ENCODE data around the gene SYNE1. TPM values are rescaled to one million over a fixed set of nuclear protein-coding genes. Genes with fewer than 3 reads are reported as not detected.

SYNE1 gene
- total and polyA plus RNA-seq, 4 donors, result 10.2 to 105 (median 24.5) TPM

GRCh38 chr6:152441902-152442301, 195.3 kb downstream of the SYNE1 start (continued):
- TF ChIP-seq EGR1 (IDR thresholded peaks at IDR 0.05; ENCODE audit: low read depth in 2 of 2), result no peak
- no peak for TF ChIP-seq JUND (IDR thresholded peaks at IDR 0.05)
- TF ChIP-seq RXRA (IDR thresholded peaks at IDR 0.05), result no peak
- TF ChIP-seq NR2F2 (IDR thresholded peaks at IDR 0.05), result no peak

DNA sequence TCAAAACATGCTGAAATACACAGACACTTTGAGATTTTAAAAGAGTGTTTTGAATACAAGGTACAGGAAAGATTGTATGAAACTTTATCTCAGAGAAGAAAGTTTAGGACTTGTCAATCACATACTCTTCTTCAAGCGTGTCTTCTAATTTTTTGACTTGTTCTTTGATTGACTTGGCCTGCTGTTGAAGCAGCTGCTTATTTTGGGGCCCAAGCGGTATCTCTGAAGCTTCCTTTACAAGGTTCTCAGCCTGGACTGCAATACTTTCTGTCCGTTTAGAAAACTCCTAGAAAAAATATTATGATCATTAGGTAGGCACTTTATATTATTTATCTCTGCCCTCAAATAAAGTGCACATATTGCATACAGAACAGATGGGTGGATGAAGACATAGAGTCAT, 201.3 kb downstream of the SYNE1 start:
- no peak overlapping the region for H3K9ac ChIP-seq (ENCODE audit: low read depth in 1 of 2, low read length in 2 of 2)
- no peak overlapping the region for H3K27ac ChIP-seq (ENCODE audit: low read depth in 1 of 2, low read length in 2 of 2)
- H3K27me3 ChIP-seq (ENCODE audit: control insufficient read depth in 4 of 4, insufficient read depth in 4 of 4, low read length in 3 of 4), result no peaks in the 10 kb centered on the region
- 91% methylated on average over 3 of the region's 3 CpGs for WGBS
- no peaks in the 10 kb centered on the region for H3K36me3 ChIP-seq (ENCODE audit: control insufficient read depth in 4 of 4, insufficient read depth in 3 of 4, low read depth in 1 of 4, low read length in 3 of 4)
- DNase-seq (ENCODE audit: low spot score), result no peak
- H3K4me1 ChIP-seq (ENCODE audit: control insufficient read depth in 4 of 4, insufficient read depth in 4 of 4, low read length in 3 of 4), result no peaks in the 10 kb centered on the region
- TF ChIP-seq RAD21 (IDR thresholded peaks at IDR 0.05) (no peak), NR2F2 (IDR thresholded peaks at IDR 0.05) (no peak), ATF3 (IDR thresholded peaks at IDR 0.05) (no peak), RXRA (IDR thresholded peaks at IDR 0.05) (no peak)
- TF ChIP-seq, protein P1, sequence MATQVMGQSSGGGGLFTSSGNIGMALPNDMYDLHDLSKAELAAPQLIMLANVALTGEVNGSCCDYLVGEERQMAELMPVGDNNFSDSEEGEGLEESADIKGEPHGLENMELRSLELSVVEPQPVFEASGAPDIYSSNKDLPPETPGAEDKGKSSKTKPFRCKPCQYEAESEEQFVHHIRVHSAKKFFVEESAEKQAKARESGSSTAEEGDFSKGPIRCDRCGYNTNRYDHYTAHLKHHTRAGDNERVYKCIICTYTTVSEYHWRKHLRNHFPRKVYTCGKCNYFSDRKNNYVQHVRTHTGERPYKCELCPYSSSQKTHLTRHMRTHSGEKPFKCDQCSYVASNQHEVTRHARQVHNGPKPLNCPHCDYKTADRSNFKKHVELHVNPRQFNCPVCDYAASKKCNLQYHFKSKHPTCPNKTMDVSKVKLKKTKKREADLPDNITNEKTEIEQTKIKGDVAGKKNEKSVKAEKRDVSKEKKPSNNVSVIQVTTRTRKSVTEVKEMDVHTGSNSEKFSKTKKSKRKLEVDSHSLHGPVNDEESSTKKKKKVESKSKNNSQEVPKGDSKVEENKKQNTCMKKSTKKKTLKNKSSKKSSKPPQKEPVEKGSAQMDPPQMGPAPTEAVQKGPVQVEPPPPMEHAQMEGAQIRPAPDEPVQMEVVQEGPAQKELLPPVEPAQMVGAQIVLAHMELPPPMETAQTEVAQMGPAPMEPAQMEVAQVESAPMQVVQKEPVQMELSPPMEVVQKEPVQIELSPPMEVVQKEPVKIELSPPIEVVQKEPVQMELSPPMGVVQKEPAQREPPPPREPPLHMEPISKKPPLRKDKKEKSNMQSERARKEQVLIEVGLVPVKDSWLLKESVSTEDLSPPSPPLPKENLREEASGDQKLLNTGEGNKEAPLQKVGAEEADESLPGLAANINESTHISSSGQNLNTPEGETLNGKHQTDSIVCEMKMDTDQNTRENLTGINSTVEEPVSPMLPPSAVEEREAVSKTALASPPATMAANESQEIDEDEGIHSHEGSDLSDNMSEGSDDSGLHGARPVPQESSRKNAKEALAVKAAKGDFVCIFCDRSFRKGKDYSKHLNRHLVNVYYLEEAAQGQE (IDR thresholded peaks at IDR 0.05), result no peak
- no peaks in the 10 kb centered on the region for H3K9me3 ChIP-seq (ENCODE audit: control insufficient read depth in 4 of 4, low read length in 3 of 4)
- no peak overlapping the region for H3K4me3 ChIP-seq (ENCODE audit: low read depth in 1 of 3, low read length in 3 of 3)

DNA sequence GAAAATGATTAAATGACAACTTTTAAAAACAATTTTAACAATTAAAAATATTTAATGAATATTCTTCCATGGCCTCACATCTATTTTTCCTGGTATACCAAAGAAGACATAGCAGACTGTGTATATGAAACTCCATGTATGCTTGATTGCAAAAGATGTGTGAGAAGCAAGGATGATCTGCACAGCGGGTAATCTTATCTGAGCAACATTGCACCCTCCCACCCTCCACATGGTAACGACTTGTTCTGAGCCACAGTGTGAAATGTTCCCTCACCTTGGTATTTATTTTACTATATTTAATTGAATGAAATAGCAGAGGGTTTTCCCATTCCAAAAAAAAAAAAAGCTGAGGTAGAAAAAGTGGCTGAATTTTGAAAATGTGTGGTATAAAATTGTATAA, 204.4 kb downstream of the SYNE1 start:
- no peak for DNase-seq (ENCODE audit: low spot score)
- WGBS, result 58% methylated on average over 2 of the region's 2 CpGs
- Histone ChIP-seq H3K4me3 (ENCODE audit: low read depth in 1 of 3, low read length in 3 of 3) (no peak overlapping the region), H3K27me3 (ENCODE audit: control insufficient read depth in 4 of 4, insufficient read depth in 4 of 4, low read length in 3 of 4) (no peaks in the 10 kb centered on the region), H3K36me3 (ENCODE audit: control insufficient read depth in 4 of 4, insufficient read depth in 3 of 4, low read depth in 1 of 4, low read length in 3 of 4) (no peaks in the 10 kb centered on the region), H3K4me1 (ENCODE audit: control insufficient read depth in 4 of 4, insufficient read depth in 4 of 4, low read length in 3 of 4) (no peaks in the 10 kb centered on the region), H3K9me3 (ENCODE audit: control insufficient read depth in 4 of 4, low read length in 3 of 4) (no peaks in the 10 kb centered on the region), H3K27ac (ENCODE audit: low read depth in 1 of 2, low read length in 2 of 2) (no peak overlapping the region), H3K9ac (ENCODE audit: low read depth in 1 of 2, low read length in 2 of 2) (no peak overlapping the region)
- no peak for TF ChIP-seq RAD21 (IDR thresholded peaks at IDR 0.05)
- TF ChIP-seq RXRA (IDR thresholded peaks at IDR 0.05), result no peak
- no peak for TF ChIP-seq EGR1 (IDR thresholded peaks at IDR 0.05; ENCODE audit: low read depth in 2 of 2)
- no peak for TF ChIP-seq GABPA (IDR thresholded peaks at IDR 0.05 in 1 of 2, conservative IDR thresholded peaks at IDR 0.05 in 1 of 2)
- no peak for TF ChIP-seq CTCF (IDR thresholded peaks at IDR 0.05; ENCODE audit: low read depth, low read length, missing input control)
- no peak for TF ChIP-seq JUND (IDR thresholded peaks at IDR 0.05)
- no peak for TF ChIP-seq NR2F2 (IDR thresholded peaks at IDR 0.05)
- no peak for TF ChIP-seq ZBTB33 (IDR thresholded peaks at IDR 0.05)
- no peak for TF ChIP-seq HNF4A (conservative IDR thresholded peaks at IDR 0.05)
- TF ChIP-seq, protein P1 (IDR thresholded peaks at IDR 0.05), result no peak
- TF ChIP-seq YY1 (IDR thresholded peaks at IDR 0.05), result no peak
- no peak for TF ChIP-seq FOXA1 (IDR thresholded peaks at IDR 0.05)
- no peak for TF ChIP-seq TAF1 (conservative IDR thresholded peaks at IDR 0.05)
- TF ChIP-seq SP1 (IDR thresholded peaks at IDR 0.05), result no peak
- no peak for TF ChIP-seq ATF3 (IDR thresholded peaks at IDR 0.05)
- no peak for TF ChIP-seq HNF4G (IDR thresholded peaks at IDR 0.05)
